Breast epithelium (tissue), 4 donors: Measurements from ENCODE around the gene STOML3. TPM values are rescaled to one million over a fixed set of nuclear protein-coding genes. Genes with fewer than 3 reads are reported as not detected.

Source experiments
- DNase-seq, 2 donors: peaks; one replicate each; pipeline ENCODE4 v3.0.0-alpha.2; 2019; ENCODE audit warnings: low spot score in 2 of 2
- H3K27ac ChIP-seq, 2 donors: fragments of 200-600 bp; sonication (generic) in 1 of 2; one replicate each; pipeline ENCODE4 v1.5.1; 2016 to 2019; ENCODE audit warnings: mild to moderate bottlenecking in 1 of 2
- H3K27me3 ChIP-seq, 2 donors: fragments of 200-600 bp; sonication (generic) in 1 of 2; one replicate each; pipeline versions ENCODE4 v1.5.1 to v1.6.0; 2017 to 2019; ENCODE audit warnings: control low read depth in 1 of 2, mild to moderate bottlenecking in 1 of 2
- H3K36me3 ChIP-seq: fragments of 200-600 bp; one replicate; pipeline ENCODE4 v1.5.1; 2019
- H3K4me1 ChIP-seq, 2 donors: fragments of 200-600 bp; sonication (generic); one replicate each; pipeline ENCODE4 v1.5.1; 2016 to 2019; ENCODE audit warnings: control low read depth in 1 of 2
- H3K4me3 ChIP-seq, 3 donors: fragments of 200-600 bp; sonication (generic); 1 replicate in 2 of 3; 2 replicates in 1 of 3; pipeline ENCODE4 v1.5.1; 2016 to 2019; ENCODE audit warnings: mild to moderate bottlenecking in 3 of 3, moderate library complexity in 2 of 3
- H3K9me3 ChIP-seq, 2 donors: fragments of 200-600 bp; sonication (generic) in 1 of 2; one replicate each; pipeline ENCODE4 v1.5.1; 2016 to 2019; ENCODE audit warnings: control low read depth in 1 of 2
- CTCF ChIP-seq, 3 donors: fragments of 450-650 bp; IDR thresholded peaks; one replicate each; pipeline ENCODE4 v1.5.1; 2016 to 2017; ENCODE audit warnings: antibody characterized with exemption in 3 of 3, mild to moderate bottlenecking in 3 of 3, moderate library complexity in 3 of 3
- POLR2A ChIP-seq: fragments of 450-650 bp; IDR thresholded peaks from one replicate; pipeline ENCODE4 v1.6.1; 2016; ENCODE audit warnings: antibody characterized with exemption, mild to moderate bottlenecking, moderate library complexity
- POLR2AphosphoS5 ChIP-seq, 3 donors: sonication (generic); formaldehyde crosslinking; IDR thresholded peaks; one replicate each; pipeline ENCODE4 v1.6.1; 2017; ENCODE audit warnings: antibody characterized with exemption in 3 of 3
- intact Hi-C: fragments of 100-400 bp; cut with DNase I; formaldehyde crosslinking; loops from one replicate; pipeline ENCODE4 v1.15.1; 2023; ENCODE audit warnings: low total_unique reads
- total RNA-seq, 3 donors: library from RNA; depleted of rRNA; stranded (reverse); fragments of >200 nt; gene quantifications; one replicate each; pipeline ENCODE4 v1.1.0, GENCODE V29; 2016

The STOML3 gene, protein sequence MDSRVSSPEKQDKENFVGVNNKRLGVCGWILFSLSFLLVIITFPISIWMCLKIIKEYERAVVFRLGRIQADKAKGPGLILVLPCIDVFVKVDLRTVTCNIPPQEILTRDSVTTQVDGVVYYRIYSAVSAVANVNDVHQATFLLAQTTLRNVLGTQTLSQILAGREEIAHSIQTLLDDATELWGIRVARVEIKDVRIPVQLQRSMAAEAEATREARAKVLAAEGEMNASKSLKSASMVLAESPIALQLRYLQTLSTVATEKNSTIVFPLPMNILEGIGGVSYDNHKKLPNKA
- not detected for total RNA-seq

GRCh38 chr13:38990693-38991092 lies at the start of gene STOML3:
STOML3 (minus strand) TSS chr13:38990831; CDS start chr13:38990721, 110 bp downstream.
- intact Hi-C loops: no loop called here
- no peak for TF ChIP-seq CTCF (IDR thresholded peaks at IDR 0.05)
- no peak for TF ChIP-seq POLR2AphosphoS5 (IDR thresholded peaks at IDR 0.05)
- no peak for TF ChIP-seq POLR2A
- DNase-seq: no peak
- H3K4me1 ChIP-seq: no peaks in the 10 kb centered on the region
- no peak within 1 kb of the TSS for H3K4me3 ChIP-seq
- no peak within 1 kb of the TSS for H3K27ac ChIP-seq
- H3K9me3 ChIP-seq: no peaks in the 10 kb centered on the region
- no peaks in the 10 kb centered on the region for H3K27me3 ChIP-seq
- no peaks in the 10 kb centered on the region for H3K36me3 ChIP-seq

GRCh38 chr13:39040206-39040605 lies 49.6 kb upstream of the STOML3 start:
- DNase-seq: no peak
- H3K27me3 ChIP-seq: no peaks in the 10 kb centered on the region
- intact Hi-C loops: no loop called here
- H3K4me3 ChIP-seq: peak overlapping the region in 1 of 3 donors; percentile 4
- no peaks in the 10 kb centered on the region for H3K36me3 ChIP-seq
- peak overlapping the region in 1 of 2 donors; percentile 67 for H3K27ac ChIP-seq
- peaks cover 0 to 13% of the 10 kb centered on the region in 2 donors for H3K4me1 ChIP-seq
- TF ChIP-seq POLR2A (no peak), CTCF (IDR thresholded peaks at IDR 0.05) (no peak), POLR2AphosphoS5 (IDR thresholded peaks at IDR 0.05) (no peak)
- H3K9me3 ChIP-seq: no peaks in the 10 kb centered on the region

- no peak for DNase-seq
- Histone ChIP-seq H3K27me3 (no peaks in the 10 kb centered on the region), H3K36me3 (no peaks in the 10 kb centered on the region), H3K4me3 (peak overlapping the region; percentile 75 to 90 (median 89)), H3K4me1 (peaks cover 0 to 15% of the 10 kb centered on the region in 2 donors), H3K9me3 (no peaks in the 10 kb centered on the region), H3K27ac (peak overlapping the region; percentile 90 to 94)
- intact Hi-C loops: no loop called here
- TF ChIP-seq CTCF (IDR thresholded peaks at IDR 0.05) (no peak), POLR2AphosphoS5 (IDR thresholded peaks at IDR 0.05) (no peak), POLR2A (no peak)
Observed at GRCh38 chr13:39039041-39039440, 48.4 kb upstream of the STOML3 start.

DNA sequence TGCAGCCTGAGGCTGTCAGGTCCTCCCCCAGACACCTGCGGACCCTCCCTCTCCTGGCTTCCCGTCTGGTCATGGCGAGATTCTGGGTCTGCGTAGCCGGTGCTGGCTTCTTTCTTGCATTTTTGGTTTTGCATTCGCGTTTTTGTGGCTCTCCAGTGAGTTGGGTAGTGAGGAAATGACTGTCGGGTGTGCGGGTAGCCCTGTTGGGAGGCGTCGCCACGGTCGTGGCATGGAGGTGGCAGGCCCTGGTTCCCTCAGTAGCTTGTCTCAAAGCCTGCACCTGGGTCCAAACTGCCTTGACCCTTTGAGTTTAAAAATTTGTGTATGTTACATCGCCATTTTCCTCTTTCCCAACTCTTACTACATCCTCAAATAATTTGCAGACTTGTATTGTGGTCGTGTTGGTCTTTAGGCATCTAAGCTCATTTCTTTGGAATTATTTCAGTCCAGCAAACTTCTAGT lies 48.0 kb upstream of the STOML3 start:
- intact Hi-C loops: no loop called here

More for the DNA sequence above, 48.0 kb upstream of the STOML3 start:
- DNase-seq: no peak
- H3K4me1 ChIP-seq: peaks cover 0 to 15% of the 10 kb centered on the region in 2 donors
- H3K9me3 ChIP-seq: no peaks in the 10 kb centered on the region
- no peaks in the 10 kb centered on the region for H3K27me3 ChIP-seq
- TF ChIP-seq POLR2A (no peak), POLR2AphosphoS5 (IDR thresholded peaks at IDR 0.05) (no peak), CTCF (IDR thresholded peaks at IDR 0.05) (no peak)
- no peaks in the 10 kb centered on the region for H3K36me3 ChIP-seq
- peak overlapping the region; percentile 75 to 90 (median 89) for H3K4me3 ChIP-seq
- H3K27ac ChIP-seq: peak overlapping the region; percentile 90 to 94
